Activated naive CD8-positive, alpha-beta T cell treated with anti-CD3 and anti-CD28 coated beads, Interleukin-2, amount 50 U/mL, for 16 hours (primary cell): ENCODE data around the gene SELENOM.
"Not testable (repeated sequence)": the region's sequence is repeated elsewhere in the genome, so short reads cannot be mapped to it uniquely, and the experiment has no call there.

Source experiments
- DNase-seq: peaks from one replicate; pipeline ENCODE4 v3.0.0-alpha.2; 2020; ENCODE audit warnings: low read depth, low spot score

Gene SELENOM

GRCh38 chr22:31078389-31078788 is 29.0 kb downstream of the SELENOM start:
- DNase-seq, result not testable (repeated sequence)

GRCh38 chr22:31077681-31078080 is 29.7 kb downstream of the SELENOM start:
- DNase-seq, result no peak

- DNase-seq, result no peak
Measured at GRCh38 chr22:31075961-31076360, 31.4 kb downstream of the SELENOM start.

- not testable (repeated sequence) for DNase-seq
Measured at GRCh38 chr22:31073545-31074145, 33.7 kb downstream of the SELENOM start.

GRCh38 chr22:31073125-31073524 is 34.2 kb downstream of the SELENOM start:
- not testable (repeated sequence) for DNase-seq

GRCh38 chr22:31069691-31070314 is 37.6 kb downstream of the SELENOM start:
- DNase-seq, result not testable (repeated sequence)

GRCh38 chr22:31068970-31069369 is 38.4 kb downstream of the SELENOM start:
- DNase-seq, result no peak

- no peak for DNase-seq
Measured at GRCh38 chr22:31064369-31064768, 43.0 kb downstream of the SELENOM start.

GRCh38 chr22:31062566-31063230 is 44.7 kb downstream of the SELENOM start:
- DNase-seq, result no peak

GRCh38 chr22:31059663-31060062 is 47.7 kb downstream of the SELENOM start:
- not testable (repeated sequence) for DNase-seq

GRCh38 chr22:31056986-31057599 is 50.3 kb downstream of the SELENOM start:
- no peak for DNase-seq

GRCh38 chr22:31055635-31056159 is 51.7 kb downstream of the SELENOM start:
- no peak for DNase-seq

GRCh38 chr22:31055117-31055634 is 52.2 kb downstream of the SELENOM start:
- no peak for DNase-seq
